G401.6 (cell line): Measurements from ENCODE around the gene CDC6.

ENCODE experiments used
- FAIRE-seq: peaks from 2 replicates; lab custom pipeline; 2012; peaks lifted over from hg19 to GRCh38; lab: Jason Lieb, UNC

Gene CDC6

GRCh38 chr17:40311575-40311974, 23.9 kb downstream of the CDC6 start:
- no peak for FAIRE-seq

DNA sequence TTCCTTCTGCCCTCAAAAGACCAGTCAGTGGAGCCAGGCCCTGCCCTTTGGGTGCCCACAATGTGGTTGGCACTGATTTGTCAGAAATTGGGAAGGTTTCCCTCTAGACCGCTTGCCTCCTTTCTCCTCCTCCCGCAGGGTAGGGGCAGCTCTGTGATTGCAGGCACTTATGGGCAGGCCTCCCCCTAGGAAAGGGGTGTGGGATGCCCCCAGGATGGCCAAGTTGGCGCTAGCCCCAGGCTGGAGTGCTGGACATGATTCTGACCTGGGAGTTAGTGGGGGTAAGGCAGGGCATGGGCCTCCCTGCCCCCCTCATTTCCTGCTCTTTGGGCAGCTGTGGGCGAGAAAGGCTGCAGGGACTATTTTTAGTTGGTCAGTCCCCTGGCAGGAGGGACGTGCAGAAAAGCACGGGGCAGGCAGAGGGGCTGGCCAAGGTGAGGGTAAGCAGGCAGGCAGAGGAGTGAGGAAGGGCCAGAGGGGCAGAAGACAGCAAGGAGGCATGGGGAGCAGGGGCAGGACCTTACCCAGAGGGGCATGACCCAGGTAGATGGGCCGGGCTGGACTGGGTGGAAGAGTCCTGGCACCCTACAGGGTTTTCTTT, 24.6 kb downstream of the CDC6 start:
- FAIRE-seq = no peak

DNA sequence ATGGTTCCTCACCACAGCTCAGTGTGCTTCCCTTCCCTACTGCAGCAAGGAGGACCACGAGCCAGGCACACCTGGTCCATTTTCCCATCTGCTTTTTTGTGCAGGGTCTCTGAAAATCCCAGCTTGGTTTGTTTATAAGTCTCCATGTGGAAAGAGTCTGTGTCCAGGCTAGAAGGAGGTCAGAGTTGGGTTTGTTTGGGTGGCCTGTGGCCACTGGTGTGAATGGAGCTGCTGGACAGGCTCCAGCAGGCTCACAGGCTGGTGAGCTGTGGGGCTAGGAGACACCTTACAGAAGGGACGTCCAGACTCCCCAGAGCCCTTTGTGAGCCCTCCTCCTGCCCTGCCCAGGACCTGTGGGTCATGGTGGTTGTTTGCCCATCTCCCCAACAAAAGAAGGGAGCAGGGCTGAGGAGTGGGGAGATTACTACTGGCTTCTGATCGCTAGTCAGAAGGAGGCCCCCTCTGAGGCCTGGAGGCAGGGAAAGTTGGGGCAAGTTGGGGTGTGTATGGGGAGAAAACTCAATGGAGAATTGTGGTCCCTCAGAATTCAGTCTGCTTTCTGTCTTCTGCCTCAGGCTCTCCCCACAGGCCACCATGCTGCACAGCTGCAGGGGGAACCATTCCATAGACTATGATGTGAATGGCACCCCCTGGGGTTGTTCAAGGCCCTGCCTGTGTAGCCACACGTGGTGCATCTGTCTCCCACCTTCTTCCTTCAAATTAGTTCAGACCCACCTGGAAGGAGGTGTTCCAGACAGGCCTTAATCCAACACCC, 25.4 kb downstream of the CDC6 start:
- FAIRE-seq = no peak

DNA sequence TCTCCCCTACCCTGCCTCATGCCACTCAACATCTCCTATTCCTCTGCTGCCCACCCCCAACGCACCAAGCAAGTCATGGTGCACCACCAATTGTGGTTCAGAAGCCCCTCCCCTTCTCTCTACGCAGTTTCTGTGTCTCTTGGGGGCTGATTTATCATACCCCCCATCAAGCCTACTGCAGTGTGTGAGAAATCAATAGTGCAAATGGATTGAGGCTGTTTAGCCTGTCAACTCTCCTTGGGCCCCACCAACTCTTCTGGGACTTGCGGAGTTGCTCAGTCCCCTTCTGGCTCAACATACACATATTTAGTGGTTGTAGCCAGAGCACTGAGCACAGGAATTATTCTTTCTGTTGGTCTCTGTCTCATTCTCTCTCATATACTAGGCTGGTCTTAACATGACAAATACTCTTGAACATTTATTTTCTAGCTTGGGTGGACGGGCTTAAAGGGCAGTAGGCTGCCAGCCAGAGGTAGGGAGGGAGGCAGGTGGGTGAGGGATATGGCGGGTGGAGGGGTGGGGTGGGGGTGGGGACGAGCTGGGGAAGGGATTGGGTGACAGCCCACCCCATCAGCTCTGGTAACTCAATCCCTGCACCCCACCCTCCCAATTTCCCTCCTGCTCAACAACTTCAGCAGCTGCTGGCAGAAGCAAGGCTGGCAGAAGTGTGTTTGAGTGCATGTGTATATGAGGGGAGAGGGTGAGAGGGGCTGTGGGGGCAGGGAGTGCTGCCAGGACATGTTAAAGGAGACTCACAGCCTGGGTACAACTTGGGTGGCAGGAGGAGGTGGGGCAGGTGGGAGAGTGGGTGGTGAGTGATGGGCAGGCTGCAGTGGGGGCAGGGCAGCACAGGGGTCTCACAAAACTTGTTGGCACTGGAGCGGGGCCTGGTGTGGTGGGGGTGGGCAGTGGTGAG, 26.2 kb downstream of the CDC6 start:
- no peak for FAIRE-seq

GRCh38 chr17:40314584-40314956, 26.9 kb downstream of the CDC6 start:
- no peak for FAIRE-seq

- FAIRE-seq = no peak
Measured at GRCh38 chr17:40315206-40315605, 27.5 kb downstream of the CDC6 start.

DNA sequence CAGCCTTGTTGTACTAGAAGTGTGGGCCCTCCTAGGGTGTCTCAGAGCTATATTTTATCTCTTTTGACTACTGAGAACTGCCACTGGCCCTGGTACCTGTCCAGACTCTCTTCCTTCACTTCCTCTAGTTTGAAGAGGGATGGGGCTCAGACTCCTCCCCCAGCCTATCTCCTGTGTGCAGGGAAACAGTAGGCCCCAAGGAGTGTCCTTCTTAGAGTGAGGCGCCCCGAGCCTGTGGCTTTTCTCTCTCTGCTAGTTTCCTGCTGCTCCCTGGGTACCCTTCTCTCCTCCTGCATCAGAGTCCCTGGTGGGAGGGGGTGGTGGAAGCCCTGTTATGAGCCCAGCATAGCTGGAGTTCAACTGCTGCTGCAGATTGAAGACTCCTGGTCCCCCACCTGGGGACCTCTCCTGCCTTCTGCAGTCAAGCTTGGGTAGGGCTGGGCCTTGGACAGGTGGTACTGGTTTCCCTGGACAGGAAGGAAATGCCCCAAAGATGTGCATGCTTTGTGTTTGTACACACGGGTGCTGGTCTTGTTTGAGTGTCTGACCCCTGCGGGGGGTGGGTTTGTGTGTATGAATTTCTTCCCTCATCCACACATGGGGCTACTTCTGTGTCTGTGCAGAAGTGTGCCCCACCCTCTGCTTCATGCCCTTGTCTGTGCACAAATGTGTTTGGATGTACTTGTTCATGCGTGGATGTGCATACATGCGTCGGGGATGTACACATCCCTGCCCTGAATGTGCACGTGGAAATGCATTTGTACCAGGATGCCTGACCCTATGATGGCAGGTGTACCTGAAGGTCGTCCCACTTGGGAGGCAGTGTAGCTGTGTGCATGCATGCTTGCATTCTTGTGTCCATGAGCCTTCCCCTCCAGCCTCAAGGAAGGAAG, 28.2 kb downstream of the CDC6 start:
- no peak for FAIRE-seq

DNA sequence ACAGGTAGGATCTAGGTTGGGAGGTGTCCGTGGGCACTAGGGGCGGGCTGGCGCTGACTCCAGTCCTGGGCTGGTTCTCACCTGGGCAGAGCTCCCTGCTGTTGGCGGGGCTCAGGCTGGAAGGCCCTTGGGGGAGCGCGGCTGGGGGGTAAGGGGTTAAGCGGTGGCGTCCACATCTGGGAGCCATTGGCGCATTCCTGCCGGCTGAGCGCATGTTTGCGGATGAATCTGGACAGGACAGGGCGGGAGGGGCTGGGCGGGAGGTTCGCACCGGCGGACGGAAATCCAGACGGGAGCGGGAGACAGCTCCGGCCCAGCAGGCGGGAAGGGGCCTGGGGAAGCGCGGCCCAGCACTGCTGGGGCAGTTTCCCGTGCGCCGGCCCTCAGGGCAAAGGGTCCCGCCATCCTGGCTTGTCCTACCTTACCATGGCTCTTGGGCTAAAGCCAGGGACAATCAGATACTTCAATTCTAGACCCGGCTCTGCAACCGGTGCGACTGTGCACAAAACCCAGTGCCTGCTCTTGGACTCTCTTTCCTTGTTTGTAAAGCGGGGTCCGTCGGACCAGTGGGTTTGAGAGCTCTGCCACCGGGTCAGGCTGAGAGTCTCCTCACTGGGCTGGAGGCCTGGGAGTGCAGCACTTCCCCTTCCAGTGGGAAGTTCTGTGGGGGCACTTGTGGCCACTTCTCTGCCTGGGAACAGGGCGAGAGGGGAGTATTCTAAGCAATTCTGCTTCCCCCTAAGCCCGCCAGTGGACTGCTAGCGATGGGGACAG, 29.1 kb downstream of the CDC6 start:
- no peak for FAIRE-seq

- no peak for FAIRE-seq
Measured at GRCh38 chr17:40317345-40317873, 29.7 kb downstream of the CDC6 start.

DNA sequence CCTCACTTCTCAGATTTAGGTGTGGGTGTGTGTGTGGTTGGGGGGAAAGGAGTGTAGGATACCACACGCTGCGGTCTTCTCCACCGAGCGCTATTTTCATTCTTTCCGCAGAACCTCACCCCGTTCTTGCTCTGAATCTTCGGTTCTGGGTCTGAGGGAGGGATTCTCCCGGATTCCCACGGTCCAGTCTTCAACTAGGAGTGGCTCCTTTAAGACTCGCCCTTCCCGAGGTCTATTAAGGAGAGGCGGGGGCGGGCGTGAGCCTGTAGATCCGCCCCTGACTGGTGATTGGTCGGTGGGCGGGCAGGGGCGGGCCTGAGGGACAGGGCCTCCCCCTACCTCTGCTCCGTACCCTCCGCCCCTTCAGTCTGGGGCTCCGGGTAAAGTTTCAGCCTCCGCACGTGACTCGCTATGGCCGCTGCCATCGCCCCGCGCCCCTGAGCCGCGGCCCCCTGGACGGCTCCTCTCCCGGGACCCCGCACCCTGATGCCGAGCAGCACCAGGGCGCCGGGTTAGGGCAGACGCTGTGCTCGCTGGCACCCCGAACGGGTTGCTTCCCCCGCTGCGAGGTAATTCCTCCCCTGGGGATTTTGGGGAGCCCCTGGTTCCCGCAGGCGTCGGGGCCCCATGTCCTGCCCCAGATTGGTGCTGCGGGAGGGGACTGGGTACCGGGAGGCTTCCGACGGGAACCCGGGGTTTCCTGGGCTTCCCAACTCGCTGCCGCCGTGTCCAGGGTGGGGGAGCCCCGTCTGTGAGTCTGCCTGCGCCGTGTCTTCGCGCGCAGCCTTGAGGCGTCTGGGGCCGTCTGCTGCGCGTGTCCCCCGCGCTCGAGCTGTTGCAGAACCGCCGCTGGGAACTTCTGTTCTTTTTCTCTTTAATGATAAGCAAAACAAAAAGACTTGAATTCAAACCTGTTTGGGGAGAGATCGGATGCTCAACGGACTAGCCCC, 30.5 kb downstream of the CDC6 start:
- peak; percentile 73 for FAIRE-seq

DNA sequence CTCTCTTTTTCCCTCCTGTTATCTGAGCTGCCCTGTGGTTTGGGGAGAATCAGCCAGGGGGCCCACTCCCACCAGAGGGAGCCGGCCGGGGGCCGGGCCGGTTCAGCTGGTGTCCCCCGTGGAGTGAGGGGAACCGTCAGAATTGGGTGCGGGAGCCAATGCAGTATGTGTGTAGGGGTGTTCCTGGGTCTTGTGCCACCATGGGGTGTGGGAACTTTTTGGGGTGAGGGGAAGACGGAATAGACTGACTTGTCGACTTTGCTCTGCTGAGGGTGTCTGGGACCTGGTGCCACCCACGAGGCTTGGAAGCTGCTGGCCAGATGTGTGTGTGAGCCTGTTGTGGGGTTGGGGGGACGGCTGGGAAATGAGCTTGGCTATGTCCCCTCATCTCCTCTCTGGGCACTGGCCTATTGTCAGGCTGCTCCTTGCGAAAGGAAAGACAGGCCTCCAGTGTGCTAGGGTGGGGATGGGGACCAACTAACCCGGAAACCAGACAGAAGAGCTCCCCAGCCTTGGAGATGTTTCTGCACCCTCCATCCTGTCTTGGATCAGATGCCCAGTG, 31.2 kb downstream of the CDC6 start:
- FAIRE-seq = no peak

- FAIRE-seq = no peak
Measured at GRCh38 chr17:40319651-40320540, 32.2 kb downstream of the CDC6 start.

DNA sequence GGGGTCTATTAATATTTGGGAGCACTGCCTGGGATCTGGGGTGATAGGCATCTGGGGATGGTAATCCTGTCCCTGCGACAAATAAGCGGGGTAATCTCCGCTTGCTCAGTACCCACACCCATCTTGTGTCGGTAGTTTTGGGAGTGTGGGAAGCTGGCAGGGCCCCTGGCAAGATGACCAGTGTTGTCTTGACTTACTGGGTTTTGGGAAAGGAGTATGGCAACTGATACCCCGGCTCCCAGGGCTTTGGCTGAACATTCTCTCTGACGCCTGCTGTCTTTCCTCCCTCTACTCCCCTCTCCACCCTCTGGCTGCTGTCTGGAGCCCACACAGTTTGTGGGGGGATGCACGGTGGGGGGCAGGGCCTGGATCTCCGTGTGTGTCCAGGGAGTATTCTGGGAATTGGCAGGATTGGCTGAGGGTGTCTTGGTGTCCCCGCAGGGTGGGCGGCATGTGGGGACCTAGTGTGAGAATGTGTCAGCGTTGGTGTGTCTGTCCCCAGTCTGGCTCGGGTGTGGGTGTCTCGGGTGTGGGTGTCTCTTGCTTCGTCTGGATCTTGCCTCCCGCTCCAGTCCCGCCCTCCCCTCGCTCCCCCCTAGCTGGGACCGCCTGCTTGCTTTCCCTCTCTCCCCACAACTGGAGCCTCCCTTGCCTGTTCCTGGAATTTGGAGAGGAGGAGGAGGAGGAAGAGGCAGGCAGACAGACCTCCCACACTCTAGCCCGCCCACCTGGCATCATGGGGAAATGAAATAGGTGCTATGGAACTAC, 33.3 kb downstream of the CDC6 start:
- FAIRE-seq = no peak

DNA sequence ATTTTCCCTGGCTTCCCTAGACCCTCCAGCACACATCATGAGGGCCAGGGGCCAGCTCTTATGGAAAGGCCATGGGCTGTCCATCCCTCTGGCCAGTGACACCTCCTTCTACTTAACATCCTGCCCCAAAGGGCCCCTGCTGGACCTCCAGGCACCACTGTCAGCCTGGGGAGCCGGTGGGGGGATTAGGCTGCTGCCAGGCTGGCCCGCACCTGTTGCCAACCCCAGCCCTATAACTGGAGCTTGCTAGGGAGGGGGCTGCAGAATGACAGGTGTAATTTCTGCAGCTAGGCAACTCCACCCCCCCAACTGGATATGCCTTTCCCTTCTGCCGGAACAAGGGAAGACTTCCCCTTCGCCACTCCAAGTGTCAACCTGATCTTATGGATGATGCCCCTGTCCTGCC, 33.8 kb downstream of the CDC6 start:
- no peak for FAIRE-seq

DNA sequence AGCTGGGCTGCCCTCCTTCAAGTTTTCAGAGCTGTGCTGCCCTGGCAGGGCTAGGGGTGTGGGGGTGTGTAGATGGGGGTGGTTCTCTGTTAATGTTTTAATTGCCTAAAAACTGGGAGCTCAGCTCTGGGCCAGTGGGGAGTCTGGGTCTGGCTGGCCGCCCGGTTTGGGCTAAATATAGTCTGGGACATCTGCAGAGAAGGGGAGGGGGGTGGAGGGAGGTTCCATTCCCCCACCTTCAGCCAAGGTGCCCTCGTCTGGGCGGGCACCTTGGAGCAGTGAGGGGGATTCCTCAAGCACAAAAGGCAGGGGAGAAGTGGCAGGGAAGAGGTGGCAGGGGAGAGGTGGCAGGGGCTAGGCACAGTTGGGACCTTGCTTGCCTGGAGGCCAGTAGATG, 34.3 kb downstream of the CDC6 start:
- FAIRE-seq = no peak

- FAIRE-seq = no peak
Measured at GRCh38 chr17:40322358-40323315, 35.0 kb downstream of the CDC6 start.
